Glomerular visceral epithelial cell (primary cell): ENCODE data around the gene PIAS1.
A peak's percentile ranks its signal among the peaks of the same experiment; 100 is the strongest.
"Not testable (repeated sequence)": the region's sequence is repeated elsewhere in the genome, so short reads cannot be mapped to it uniquely, and the experiment has no call there.

Source experiments
- DNase-seq: peaks from one replicate; pipeline ENCODE4 v3.0.0-alpha.2; 2016; ENCODE audit errors: extremely low spot score

PIAS1 gene

DNA sequence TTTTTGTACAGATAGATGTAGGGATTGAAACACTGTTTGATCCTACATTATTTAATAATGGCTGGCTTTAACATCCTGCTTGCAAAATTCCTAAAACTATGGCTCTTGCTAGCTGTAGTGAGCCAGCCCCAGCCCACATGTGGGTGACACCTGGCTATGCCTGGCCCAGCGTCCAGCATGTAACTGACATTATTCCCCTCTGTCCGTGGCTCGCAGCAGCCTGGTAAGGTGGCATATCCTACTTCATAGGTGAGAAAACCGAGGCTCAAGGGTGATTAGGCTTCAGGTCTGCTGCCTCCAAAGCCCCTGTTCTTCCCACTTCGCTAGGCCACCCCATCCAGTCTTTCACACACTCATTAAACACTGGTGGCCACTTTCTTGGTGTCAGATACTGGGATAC, 149.4 kb downstream of the PIAS1 start:
- no peak for DNase-seq

GRCh38 chr15:68203956-68204355, 149.8 kb downstream of the PIAS1 start:
- no peak for DNase-seq

DNA sequence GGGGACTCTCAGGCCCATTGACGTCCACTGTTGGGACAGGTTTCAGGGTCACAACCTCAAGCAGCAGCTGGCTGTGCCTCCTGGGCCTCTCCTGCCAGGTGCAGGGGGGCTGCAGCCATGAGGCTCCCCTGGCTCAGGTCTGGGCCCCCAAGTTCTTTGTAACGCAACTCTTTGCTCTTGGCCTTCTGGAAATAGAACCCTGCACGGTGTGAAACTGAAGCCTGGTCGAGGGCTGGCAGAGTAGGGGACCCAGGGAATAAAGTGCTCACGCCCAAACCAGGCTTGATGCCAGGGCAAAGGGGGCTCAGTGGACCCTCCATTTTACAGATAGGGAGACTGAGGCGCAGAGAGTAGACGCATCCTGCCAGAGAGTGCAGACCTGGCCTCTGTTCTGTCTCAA, 150.2 kb downstream of the PIAS1 start:
- DNase-seq, result no peak

DNA sequence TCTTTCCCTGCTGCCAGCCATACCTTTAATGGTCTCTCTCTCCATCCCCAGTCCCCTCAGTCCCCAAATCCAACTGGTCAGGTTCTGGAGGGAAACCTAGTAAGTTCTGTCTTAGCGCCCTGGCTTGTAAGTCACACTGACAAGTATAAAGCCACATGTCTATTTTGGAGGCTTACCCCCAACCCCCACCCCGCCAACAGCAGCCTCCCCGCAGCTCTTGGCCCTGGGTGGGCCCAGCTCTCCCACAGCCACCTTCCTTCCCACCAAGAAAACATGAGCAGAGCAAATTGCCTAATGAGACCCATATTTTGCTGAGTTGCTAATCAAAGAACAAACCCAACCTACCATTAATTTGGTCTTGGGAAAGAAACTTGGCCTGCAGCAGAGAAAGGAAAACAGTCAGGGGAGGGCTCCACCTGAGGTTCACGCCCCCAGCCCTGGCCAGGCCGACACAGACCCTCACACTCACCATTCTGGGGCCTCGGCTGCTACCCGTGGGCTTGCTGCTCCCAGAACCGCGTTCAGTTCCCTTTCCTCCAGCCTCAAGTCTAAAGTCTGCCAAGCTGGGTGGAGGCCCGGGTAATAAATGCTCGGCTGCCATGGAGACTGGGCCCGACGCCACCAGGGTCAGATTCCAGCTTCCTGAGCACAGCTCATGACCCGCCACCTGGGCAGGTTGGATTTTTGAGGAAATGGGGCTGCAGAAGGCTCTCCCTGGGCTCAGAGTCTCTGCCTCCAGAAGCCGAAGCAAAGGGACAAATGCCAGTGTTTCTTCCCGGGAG, 150.9 kb downstream of the PIAS1 start, which contains the start of gene CALML4:
Gene CALML4, minus strand, starts transcription at position 557 of the 782 bp plus-strand sequence. Its CDS starts 85 bp downstream, at position 472.
- no peak for DNase-seq

GRCh38 chr15:68205558-68205944, 151.4 kb downstream of the PIAS1 start:
- DNase-seq, result no peak

- no peak for DNase-seq
Observed at GRCh38 chr15:68205954-68206539, 151.9 kb downstream of the PIAS1 start.

- no peak for DNase-seq
Observed at GRCh38 chr15:68206711-68207151, 152.6 kb downstream of the PIAS1 start.

- no peak for DNase-seq
Observed at GRCh38 chr15:68207176-68207935, 153.2 kb downstream of the PIAS1 start.

DNA sequence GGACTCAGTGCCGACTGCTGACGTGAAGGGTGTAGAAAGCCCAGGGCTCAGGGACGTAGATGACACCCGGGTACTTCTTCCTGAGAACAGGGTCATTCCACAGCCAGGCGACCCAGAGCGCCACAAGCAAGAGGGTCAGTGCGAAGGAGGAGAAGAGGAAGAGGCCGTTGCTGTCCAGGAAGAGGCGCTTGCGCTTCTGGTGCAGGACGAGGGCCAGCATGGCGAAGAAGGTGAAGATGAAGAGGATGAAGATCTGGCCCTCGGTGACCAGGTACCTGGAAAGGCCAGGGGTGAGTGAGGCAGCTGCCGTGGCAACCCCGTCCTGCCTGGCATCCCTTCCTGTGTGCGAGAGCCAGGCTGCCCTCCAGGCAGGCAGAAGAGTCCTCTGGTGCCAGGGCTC, 154.0 kb downstream of the PIAS1 start:
- no peak for DNase-seq

DNA sequence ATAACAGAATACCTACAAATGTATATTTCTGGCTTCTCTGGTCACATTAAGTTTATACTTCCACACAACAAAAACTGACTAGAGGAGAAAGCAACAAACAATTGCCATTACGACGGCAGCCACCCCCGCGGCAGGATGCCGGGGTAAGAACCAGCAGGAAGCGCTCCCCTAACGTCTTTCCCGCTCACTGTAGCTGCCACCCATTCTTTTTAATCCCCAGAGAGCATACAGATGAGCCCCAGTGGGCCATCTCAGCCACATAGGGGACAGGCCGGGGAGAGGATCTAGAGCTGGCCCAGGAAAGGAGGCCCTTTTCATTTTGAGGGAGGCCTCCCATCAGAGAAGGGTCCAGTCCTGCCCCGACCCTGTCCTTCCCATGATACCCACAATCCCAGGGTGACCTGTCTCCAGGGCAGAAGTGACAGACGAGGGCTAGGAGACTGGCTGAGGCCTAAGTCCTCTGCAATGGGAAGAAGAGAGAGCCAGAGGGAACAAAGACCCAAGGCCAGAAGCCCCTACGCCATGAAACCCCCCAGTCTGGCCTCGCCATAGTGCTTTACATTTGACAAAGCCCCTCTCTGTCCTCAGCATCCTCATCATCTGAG, 154.6 kb downstream of the PIAS1 start:
- no peak for DNase-seq

DNA sequence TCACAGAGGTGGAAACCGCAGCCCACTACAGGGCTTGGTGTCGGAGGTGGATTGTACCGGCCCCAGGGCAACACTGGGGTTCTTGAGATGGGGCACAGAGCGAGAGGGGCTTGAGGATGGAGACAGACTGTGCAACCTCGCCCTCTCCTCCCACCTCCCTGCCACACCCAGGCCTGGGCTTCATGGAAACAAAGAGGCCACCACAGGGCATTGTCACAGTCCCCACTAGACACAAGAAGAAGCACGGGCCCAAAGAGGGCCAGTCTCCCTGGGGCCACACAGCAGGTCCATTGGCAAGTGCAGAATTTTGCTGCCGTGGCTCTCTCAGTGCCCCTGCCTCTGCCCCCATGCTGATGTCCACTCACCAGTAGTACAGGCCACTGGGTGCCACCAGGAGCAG, 155.2 kb downstream of the PIAS1 start:
- DNase-seq, result no peak

GRCh38 chr15:68209735-68210408, 155.8 kb downstream of the PIAS1 start:
- no peak for DNase-seq

GRCh38 chr15:68210409-68210756, 156.3 kb downstream of the PIAS1 start:
- no peak for DNase-seq

GRCh38 chr15:68210821-68211655, 156.9 kb downstream of the PIAS1 start:
- DNase-seq, result peak; percentile 35

GRCh38 chr15:68211656-68212320, 157.7 kb downstream of the PIAS1 start:
- DNase-seq, result no peak

DNA sequence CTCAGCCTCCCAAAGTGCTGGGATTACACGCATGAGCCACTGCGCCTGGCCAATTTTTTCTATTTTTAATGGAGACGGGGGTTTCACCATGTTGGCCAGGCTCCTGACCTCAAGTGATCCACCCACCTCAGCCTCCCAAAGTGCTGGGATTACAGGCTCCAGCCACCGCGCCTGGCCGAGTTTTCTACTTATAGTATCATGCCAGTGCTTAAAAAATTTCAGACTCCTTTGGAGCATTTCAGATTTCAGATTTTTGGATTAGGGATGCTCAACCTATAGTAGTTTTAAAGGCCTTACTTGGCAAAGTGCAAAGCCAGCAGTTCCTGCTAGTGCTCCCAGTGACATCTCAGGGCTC, 159.4 kb downstream of the PIAS1 start:
- DNase-seq, result not testable (repeated sequence)

DNA sequence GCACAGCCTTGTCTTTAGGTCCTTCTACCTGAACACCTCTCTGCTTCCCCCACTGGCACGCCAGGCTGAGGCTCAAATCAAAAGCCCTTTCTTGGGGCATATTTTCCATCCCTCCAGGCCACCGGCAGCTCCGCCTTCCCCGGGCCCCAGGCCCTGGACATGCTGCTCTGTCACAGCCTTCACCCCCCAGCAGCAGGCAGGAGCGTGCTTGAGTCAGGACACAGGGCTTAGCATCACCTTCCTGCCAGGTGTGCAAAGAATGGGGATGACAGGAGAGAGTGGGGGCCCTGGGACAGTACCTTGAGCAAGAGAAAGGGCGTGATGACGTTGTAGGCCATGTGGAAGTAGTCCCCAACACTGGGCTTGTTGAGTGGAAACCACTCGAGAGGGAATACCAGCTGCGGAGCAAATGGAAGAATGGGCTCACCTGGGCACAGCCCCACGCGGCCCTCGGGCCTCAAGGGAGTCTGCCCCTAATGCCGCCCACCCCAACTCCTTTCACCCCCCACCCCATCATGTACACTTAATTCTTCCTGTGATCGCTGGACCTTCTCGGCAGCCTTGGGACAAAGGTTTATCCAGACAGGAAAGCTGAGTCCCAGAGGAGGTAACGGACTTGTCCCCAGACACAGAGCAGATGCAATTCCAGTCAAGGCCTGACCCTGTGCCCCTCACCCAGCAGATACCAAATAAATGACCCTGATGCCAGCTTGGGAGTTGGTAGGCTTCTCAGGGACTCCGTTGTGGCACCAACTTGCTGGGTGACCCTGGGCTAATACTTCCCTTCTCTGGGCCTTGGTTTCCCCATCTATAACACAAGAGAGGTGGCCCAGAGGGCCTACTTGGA, 160.1 kb downstream of the PIAS1 start:
- DNase-seq, result no peak

- no peak for DNase-seq
Observed at GRCh38 chr15:68214838-68215254, 160.7 kb downstream of the PIAS1 start.

DNA sequence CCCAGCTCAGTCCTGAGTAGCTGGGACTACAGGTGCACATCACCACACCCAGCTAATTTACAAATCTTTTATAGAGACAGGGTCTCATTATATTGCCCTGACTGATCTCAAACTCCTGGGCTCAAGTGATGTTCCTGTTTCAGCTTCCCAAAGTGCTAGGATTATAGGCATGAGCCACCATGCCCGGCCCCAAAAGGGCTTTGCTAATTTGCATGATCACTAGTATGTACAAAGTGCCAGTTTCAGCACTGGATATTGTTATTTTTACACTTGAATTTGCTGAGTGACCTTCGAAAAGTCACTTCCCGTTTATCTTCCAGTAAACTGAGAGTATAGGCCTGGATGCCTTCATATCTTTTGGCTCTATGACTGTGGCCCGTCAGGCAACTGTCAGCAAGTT, 163.2 kb downstream of the PIAS1 start:
- DNase-seq, result no peak
